CD4-positive, alpha-beta memory T cell (primary cell): ENCODE measurements around the gene TOLLIP. TPM values are rescaled to one million over a fixed set of nuclear protein-coding genes. Genes with fewer than 3 reads are reported as not detected.

ENCODE experiments used
- CTCF ChIA-PET: fragments of 350-600 bp; sonication (Branson Sonifier 250); formaldehyde crosslinking; loops from one replicate; lab custom pipeline; 2021; ENCODE audit warnings: inconsistent platforms; ENCODE audit not compliant: partially characterized antibody; lab: Charles Lee
- POLR2A ChIA-PET: fragments of 350-600 bp; sonication (Branson Sonifier 250); formaldehyde crosslinking; loops from one replicate; lab custom pipeline; 2021; ENCODE audit not compliant: partially characterized antibody; lab: Charles Lee
- DNase-seq, 5 donors: peaks; one replicate each; pipeline versions ENCODE4 v3.0.0 to v3.0.0-alpha.2; 2020 to 2022; ENCODE audit warnings: mixed read lengths in 1 of 5
- H3K27ac ChIP-seq: one replicate; pipeline ENCODE4 v1.7.0; 2013; ENCODE audit warnings: low read depth, low read length
- H3K27me3 ChIP-seq: 2 replicates; pipeline ENCODE4 v1.7.0; 2013; ENCODE audit warnings: mild to moderate bottlenecking, low read length, moderate library complexity; ENCODE audit not compliant: insufficient read depth
- H3K36me3 ChIP-seq: 2 replicates; pipeline ENCODE4 v1.7.0; 2013; ENCODE audit warnings: mild to moderate bottlenecking, low read length, moderate library complexity; ENCODE audit not compliant: insufficient read depth
- H3K4me1 ChIP-seq: 2 replicates; pipeline ENCODE4 v1.7.0; 2013; ENCODE audit warnings: mild to moderate bottlenecking, low read length, moderate library complexity; ENCODE audit not compliant: insufficient read depth
- H3K4me3 ChIP-seq, 2 donors: one replicate each; pipeline ENCODE4 v1.7.0; 2013; ENCODE audit warnings: low read length in 2 of 2, mild to moderate bottlenecking in 1 of 2
- H3K9me3 ChIP-seq, 2 donors: one replicate each; pipeline ENCODE4 v1.7.0; 2013; ENCODE audit warnings: low read length in 2 of 2, control low read depth in 1 of 2; ENCODE audit not compliant: control insufficient read depth in 1 of 2
- H3K27ac Mint-ChIP-seq, 7 donors: one replicate each; pipeline ENCODE4 v1.8.0; 2020 to 2021; ENCODE audit warnings: mixed read lengths in 7 of 7, mild to moderate bottlenecking in 6 of 7, inconsistent platforms in 3 of 7, moderate library complexity in 3 of 7
- H3K27me3 Mint-ChIP-seq, 2 donors: one replicate each; pipeline ENCODE4 v1.8.0; 2020 to 2021; ENCODE audit warnings: mixed read lengths in 2 of 2
- H3K36me3 Mint-ChIP-seq, 2 donors: one replicate each; pipeline ENCODE4 v1.8.0; 2020 to 2021; ENCODE audit warnings: mixed read lengths in 2 of 2, inconsistent platforms in 1 of 2, mild to moderate bottlenecking in 1 of 2
- H3K4me1 Mint-ChIP-seq, 4 donors: one replicate each; pipeline ENCODE4 v1.8.0; 2020 to 2021; ENCODE audit warnings: mixed read lengths in 4 of 4, mild to moderate bottlenecking in 1 of 4
- H3K4me3 Mint-ChIP-seq, 8 donors: one replicate each; pipeline ENCODE4 v1.8.0; 2020 to 2021; ENCODE audit warnings: mixed read lengths in 8 of 8, mild to moderate bottlenecking in 7 of 8, moderate library complexity in 6 of 8, inconsistent platforms in 3 of 8
- H3K9me3 Mint-ChIP-seq, 8 donors: one replicate each; pipeline ENCODE4 v1.8.0; 2020 to 2021; ENCODE audit warnings: mixed read lengths in 8 of 8, mild to moderate bottlenecking in 5 of 8, inconsistent platforms in 3 of 8, moderate library complexity in 1 of 8
- intact Hi-C: fragments of 100-400 bp; cut with micrococcal nuclease; formaldehyde crosslinking; loops from one replicate; pipeline ENCODE4 v1.15.1; 2023
- polyA plus RNA-seq, 2 donors: library from polyadenylated mRNA; unstranded; fragments of 300-500 nt; fragmentation: Illumina TruSeq; gene quantifications; one replicate each; pipeline ENCODE4 v1.2.3, GENCODE V29; 2021
- total RNA-seq, 2 experiments: library from RNA; stranded (reverse); gene quantifications; one replicate each; pipeline ENCODE4 v1.2.3, GENCODE V29; 2021

The TOLLIP gene
- total and polyA plus RNA-seq, 4 experiments from 2014 or later, result 29.8 to 51.4 (median 41.7) TPM

DNA sequence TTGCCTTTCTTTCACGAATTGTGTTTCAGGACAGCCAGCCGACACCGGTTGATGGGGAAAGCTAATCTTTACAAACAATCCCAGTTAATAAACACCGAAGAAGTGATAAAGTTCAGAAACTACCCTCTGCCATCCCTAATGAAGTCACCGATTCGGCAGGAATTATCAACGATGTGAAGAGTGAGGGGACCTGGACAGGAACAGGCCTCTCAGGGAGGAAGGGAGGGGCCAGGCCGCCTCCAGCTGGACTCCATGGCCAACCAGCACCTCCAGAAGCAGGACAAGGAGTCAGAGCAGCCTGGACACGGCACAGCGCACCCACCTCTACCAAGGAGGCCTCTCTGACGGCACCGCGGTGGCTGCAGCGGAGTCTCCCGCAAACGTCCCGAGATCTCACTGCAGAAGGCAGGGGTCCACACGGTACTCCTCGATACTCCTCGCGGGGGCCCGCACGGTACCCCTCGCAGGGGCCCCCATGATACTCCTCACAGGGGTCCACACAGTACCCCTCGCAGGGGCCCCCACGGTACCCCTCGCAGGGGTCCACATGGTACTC is 3.9 kb downstream of the TOLLIP start:
- H3K4me1 Mint-ChIP-seq, result peaks cover 17 to 78% (median 31%) of the 10 kb centered on the region in 4 donors
- H3K27ac Mint-ChIP-seq, result no peak overlapping the region
- intact Hi-C loops, result no loop called here
- no peaks in the 10 kb centered on the region for H3K9me3 ChIP-seq
- no peaks in the 10 kb centered on the region for H3K36me3 ChIP-seq
- DNase-seq, result no peak
- H3K27me3 Mint-ChIP-seq, result no peaks in the 10 kb centered on the region
- no peak overlapping the region for H3K27ac ChIP-seq
- ChIA-PET CTCF (no interaction called here), POLR2A (no interaction called here)
- no peaks in the 10 kb centered on the region for H3K9me3 Mint-ChIP-seq
- H3K4me3 Mint-ChIP-seq, result no peak overlapping the region
- H3K27me3 ChIP-seq, result no peaks in the 10 kb centered on the region
- H3K36me3 Mint-ChIP-seq, result peaks cover 0 to 15% of the 10 kb centered on the region in 2 donors
- H3K4me1 ChIP-seq, result peaks cover 34% of the 10 kb centered on the region
- H3K4me3 ChIP-seq, result no peak overlapping the region

DNA sequence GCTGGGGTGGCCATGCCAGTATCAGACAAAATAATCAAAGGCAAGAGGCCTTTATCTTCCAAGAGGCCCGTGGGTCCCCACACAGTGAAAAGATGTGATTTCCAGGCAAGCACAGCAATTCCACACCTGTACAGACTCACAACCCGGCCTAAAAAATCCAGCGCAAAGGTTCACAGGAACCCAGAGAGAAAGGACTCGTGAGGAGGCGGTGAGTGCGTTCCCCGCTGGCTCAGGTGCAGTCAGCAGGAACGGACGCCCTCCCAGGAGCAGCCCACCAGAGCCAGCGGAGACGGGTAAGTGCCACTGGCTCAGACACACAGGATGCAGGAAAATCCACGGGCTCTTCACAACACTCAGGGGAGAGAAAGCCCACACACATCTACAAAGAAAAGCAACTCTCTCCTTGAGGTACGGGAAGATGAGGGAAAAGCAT is 4.4 kb downstream of the TOLLIP start:
- CTCF ChIA-PET, result no interaction called here
- H3K36me3 ChIP-seq, result no peaks in the 10 kb centered on the region
- no peak overlapping the region for H3K4me3 ChIP-seq
- H3K4me1 ChIP-seq, result peaks cover 29% of the 10 kb centered on the region
- no peaks in the 10 kb centered on the region for H3K9me3 Mint-ChIP-seq
- no peak for DNase-seq
- H3K9me3 ChIP-seq, result no peaks in the 10 kb centered on the region
- POLR2A ChIA-PET, result no interaction called here
- peaks cover 0 to 15% of the 10 kb centered on the region in 2 donors for H3K36me3 Mint-ChIP-seq
- peaks cover 16 to 77% (median 28%) of the 10 kb centered on the region in 4 donors for H3K4me1 Mint-ChIP-seq
- peak overlapping the region in 3 of 7 donors; percentile 27 to 72 (median 35) for H3K27ac Mint-ChIP-seq
- H3K27me3 ChIP-seq, result no peaks in the 10 kb centered on the region
- intact Hi-C loops, result no loop called here
- no peak overlapping the region for H3K27ac ChIP-seq
- H3K27me3 Mint-ChIP-seq, result no peaks in the 10 kb centered on the region
- H3K4me3 Mint-ChIP-seq, result peak overlapping the region in 1 of 8 donors; percentile 46

DNA sequence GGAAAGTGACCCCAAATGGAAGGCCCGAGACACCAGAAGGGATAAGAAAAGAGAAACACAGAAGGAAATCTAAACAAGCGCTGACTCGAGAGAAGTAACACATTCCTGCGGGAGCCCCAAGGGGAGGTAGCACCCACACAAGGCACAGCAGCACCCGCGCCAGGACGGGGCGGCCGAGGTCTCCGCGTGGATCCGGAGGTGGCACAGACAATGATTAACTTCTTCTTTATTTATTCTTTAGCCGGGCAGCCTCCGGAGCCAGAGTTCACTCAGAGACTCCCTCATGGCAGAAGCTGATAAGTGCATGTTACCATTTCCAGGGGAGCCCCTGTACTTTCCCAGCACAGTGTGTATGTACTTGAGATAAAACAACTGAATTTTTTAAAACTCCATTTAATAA is 5.1 kb downstream of the TOLLIP start:
- H3K4me3 Mint-ChIP-seq, result no peak overlapping the region
- DNase-seq, result no peak
- H3K9me3 Mint-ChIP-seq, result no peaks in the 10 kb centered on the region
- Histone ChIP-seq H3K4me3 (no peak overlapping the region), H3K36me3 (no peaks in the 10 kb centered on the region), H3K4me1 (peaks cover 27% of the 10 kb centered on the region), H3K27ac (no peak overlapping the region), H3K27me3 (no peaks in the 10 kb centered on the region), H3K9me3 (no peaks in the 10 kb centered on the region)
- no peaks in the 10 kb centered on the region for H3K27me3 Mint-ChIP-seq
- POLR2A ChIA-PET, result no interaction called here
- H3K36me3 Mint-ChIP-seq, result peaks cover 0 to 18% of the 10 kb centered on the region in 2 donors
- CTCF ChIA-PET, result no interaction called here
- intact Hi-C loops, result no loop called here
- peak overlapping the region in 2 of 7 donors; percentile 17 to 37 for H3K27ac Mint-ChIP-seq
- peaks cover 16 to 77% (median 31%) of the 10 kb centered on the region in 4 donors for H3K4me1 Mint-ChIP-seq

DNA sequence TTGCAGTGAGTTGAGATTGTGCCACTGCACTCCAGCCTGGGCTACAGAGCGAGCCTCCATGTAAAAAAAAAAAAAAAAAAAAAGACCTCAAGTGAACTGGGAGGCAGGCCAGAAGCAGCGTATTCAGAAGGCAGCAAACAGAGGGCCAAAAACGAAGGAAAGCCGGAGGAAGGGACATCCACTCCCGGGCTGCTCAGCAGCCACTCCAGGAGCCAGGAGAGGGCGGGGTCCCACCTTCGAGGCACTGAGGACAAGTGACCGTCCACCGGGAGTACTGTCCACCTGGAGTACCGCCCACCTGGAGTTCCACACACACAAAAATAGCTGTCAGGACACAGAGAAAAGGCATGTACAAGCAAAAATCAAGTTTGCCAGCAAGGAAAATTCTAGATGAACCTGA is 5.5 kb downstream of the TOLLIP start:
- POLR2A ChIA-PET, result no interaction called here
- Histone ChIP-seq H3K4me1 (peaks cover 27% of the 10 kb centered on the region), H3K27me3 (no peaks in the 10 kb centered on the region), H3K36me3 (no peaks in the 10 kb centered on the region), H3K27ac (no peak overlapping the region), H3K4me3 (no peak overlapping the region), H3K9me3 (no peaks in the 10 kb centered on the region)
- Mint-ChIP-seq H3K27ac (peak overlapping the region in 2 of 7 donors; percentile 7 to 37), H3K4me1 (peaks cover 16 to 79% (median 32%) of the 10 kb centered on the region in 4 donors), H3K27me3 (no peaks in the 10 kb centered on the region), H3K36me3 (peaks cover 0 to 19% of the 10 kb centered on the region in 2 donors), H3K4me3 (no peak overlapping the region), H3K9me3 (no peaks in the 10 kb centered on the region)
- no peak for DNase-seq
- CTCF ChIA-PET, result no interaction called here
- intact Hi-C loops, result no loop called here

DNA sequence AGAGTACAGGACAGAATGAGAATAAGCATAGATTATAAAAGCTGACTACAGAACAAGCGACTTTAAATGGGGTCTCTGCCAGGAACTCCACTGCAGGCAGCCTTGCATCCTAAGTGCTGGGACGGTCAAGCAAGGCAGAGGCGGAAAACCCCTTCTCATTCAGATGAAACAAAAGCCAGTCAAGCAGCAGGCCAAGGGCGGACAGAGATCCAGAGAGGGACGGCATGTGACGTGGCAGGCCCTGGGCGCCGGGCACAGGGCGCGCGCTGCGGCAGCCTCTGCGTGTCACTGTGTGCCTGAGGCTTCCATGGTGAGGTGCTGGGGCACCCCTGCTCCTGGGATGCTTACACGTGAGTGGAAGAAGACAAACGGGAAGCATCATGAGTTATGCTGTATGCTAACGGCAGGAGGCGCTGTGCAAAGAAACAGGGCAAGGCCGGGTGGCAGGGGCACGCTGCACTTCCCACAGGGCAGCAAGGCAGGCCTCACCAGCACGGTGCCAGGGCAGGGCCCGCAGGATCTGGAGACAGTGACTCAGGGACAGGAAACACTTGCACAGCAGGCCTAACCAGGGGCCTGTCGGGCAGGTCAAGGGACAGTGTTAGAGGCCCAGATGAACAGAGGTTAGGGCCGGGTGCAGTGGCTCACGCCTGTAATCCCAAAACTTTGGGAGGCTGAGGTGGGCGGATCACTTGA is 6.2 kb downstream of the TOLLIP start:
- intact Hi-C loops, result no loop called here
- no peaks in the 10 kb centered on the region for H3K27me3 ChIP-seq
- Mint-ChIP-seq H3K36me3 (peaks cover 0 to 23% of the 10 kb centered on the region in 2 donors), H3K27ac (peak overlapping the region in 1 of 7 donors; percentile 57), H3K9me3 (no peaks in the 10 kb centered on the region), H3K4me3 (peak overlapping the region in 1 of 8 donors; percentile 31), H3K4me1 (peaks cover 14 to 82% (median 29%) of the 10 kb centered on the region in 4 donors), H3K27me3 (no peaks in the 10 kb centered on the region)
- peaks cover 3% of the 10 kb centered on the region for H3K36me3 ChIP-seq
- DNase-seq, result no peak
- H3K27ac ChIP-seq, result no peak overlapping the region
- H3K9me3 ChIP-seq, result no peaks in the 10 kb centered on the region
- peaks cover 20% of the 10 kb centered on the region for H3K4me1 ChIP-seq
- ChIA-PET CTCF (no interaction called here), POLR2A (no interaction called here)
- H3K4me3 ChIP-seq, result no peak overlapping the region

DNA sequence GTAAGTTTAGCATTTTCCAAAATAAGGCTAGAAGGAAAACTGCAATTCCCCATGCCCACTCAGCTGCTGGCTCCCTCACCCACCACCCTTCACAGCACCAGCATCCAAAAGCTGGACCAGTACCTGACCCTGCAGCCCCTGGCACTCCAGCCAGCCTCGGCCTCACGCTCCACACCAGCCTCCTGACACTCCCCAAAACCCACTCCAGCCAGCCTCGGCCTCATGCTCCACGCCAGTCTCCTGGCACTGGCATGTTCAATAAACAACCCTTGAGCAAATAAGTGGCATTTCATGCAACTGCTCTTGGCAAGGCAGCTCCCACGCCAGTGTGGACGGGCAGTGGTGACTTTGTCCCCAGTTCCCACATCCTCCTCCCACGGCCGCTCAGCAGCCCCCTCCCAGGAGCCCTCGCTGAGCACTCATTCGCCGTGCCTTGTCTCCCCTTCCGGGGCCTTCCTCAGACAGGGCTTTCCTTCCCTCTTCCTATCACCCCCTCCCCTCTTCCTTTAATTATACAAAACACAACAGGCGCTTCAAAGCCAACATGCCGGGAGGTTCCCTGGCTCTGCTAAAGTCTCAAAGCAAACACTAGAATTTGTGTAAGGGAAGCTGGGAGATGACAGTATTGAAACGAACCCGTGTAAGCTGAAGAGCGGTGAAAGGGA is 6.8 kb downstream of the TOLLIP start:
- H3K4me3 ChIP-seq, result no peak overlapping the region
- ChIA-PET CTCF (interaction anchor here (1.4 kb wide), 1 partner anchor 9 kb away, joined by 3 read pairs; no protein-coding TSS in a partner anchor), POLR2A (no interaction called here)
- intact Hi-C loops, result no loop called here
- Mint-ChIP-seq H3K9me3 (no peaks in the 10 kb centered on the region), H3K27ac (peak overlapping the region in 3 of 7 donors; percentile 29 to 57 (median 36)), H3K4me3 (no peak overlapping the region), H3K36me3 (peaks cover 0 to 24% of the 10 kb centered on the region in 2 donors), H3K4me1 (peaks cover 11 to 79% (median 25%) of the 10 kb centered on the region in 4 donors), H3K27me3 (no peaks in the 10 kb centered on the region)
- peaks cover 13% of the 10 kb centered on the region for H3K4me1 ChIP-seq
- no peak overlapping the region for H3K27ac ChIP-seq
- no peaks in the 10 kb centered on the region for H3K9me3 ChIP-seq
- peaks cover 7% of the 10 kb centered on the region for H3K36me3 ChIP-seq
- no peaks in the 10 kb centered on the region for H3K27me3 ChIP-seq
- no peak for DNase-seq

DNA sequence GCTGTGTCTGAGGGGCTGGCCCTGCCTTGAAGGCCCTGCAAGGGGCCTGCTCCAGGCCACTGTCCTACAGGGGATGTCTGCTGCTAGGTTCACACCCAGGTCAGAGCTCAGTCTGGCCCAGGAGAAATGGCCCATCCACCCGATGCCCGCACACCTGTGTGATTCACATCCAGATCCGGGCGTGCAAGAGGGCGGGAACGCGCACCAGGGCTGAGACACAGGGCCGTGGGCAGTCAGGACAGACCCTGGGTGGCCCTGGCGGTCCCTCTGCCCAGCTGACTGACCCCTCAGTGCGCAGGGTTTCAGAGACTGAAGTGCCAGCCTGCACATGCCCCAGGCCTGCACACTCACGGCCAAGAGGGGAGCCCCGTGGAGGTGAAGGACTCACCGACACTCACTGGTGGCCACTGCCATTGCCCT is 7.4 kb downstream of the TOLLIP start:
- intact Hi-C loops, result no loop called here
- Mint-ChIP-seq H3K27me3 (no peaks in the 10 kb centered on the region), H3K9me3 (no peaks in the 10 kb centered on the region), H3K27ac (no peak overlapping the region), H3K4me1 (peaks cover 11 to 74% (median 20%) of the 10 kb centered on the region in 4 donors), H3K36me3 (peaks cover 0 to 23% of the 10 kb centered on the region in 2 donors), H3K4me3 (no peak overlapping the region)
- H3K4me1 ChIP-seq, result peaks cover 8% of the 10 kb centered on the region
- ChIA-PET POLR2A (no interaction called here), CTCF (interaction anchor here (1.4 kb wide), 1 partner anchor 9 kb away, joined by 3 read pairs; no protein-coding TSS in a partner anchor)
- H3K4me3 ChIP-seq, result no peak overlapping the region
- no peaks in the 10 kb centered on the region for H3K9me3 ChIP-seq
- H3K36me3 ChIP-seq, result peaks cover 7% of the 10 kb centered on the region
- no peak for DNase-seq
- H3K27ac ChIP-seq, result no peak overlapping the region
- no peaks in the 10 kb centered on the region for H3K27me3 ChIP-seq
